ENCODE measurements around the gene SLX9.

SLX9 gene

GRCh38 chr21:45009616-45010015 is 69.8 kb downstream of the SLX9 start:
- DNase-seq, result no peak

GRCh38 chr21:45010096-45010495 is 70.3 kb downstream of the SLX9 start:
- DNase-seq, result no peak

- DNase-seq, result no peak
Measured at GRCh38 chr21:45010860-45011259, 71.0 kb downstream of the SLX9 start.

GRCh38 chr21:45011426-45011825 is 71.6 kb downstream of the SLX9 start:
- no peak for DNase-seq

GRCh38 chr21:45011911-45012661 is 72.3 kb downstream of the SLX9 start:
- no peak for DNase-seq

GRCh38 chr21:45012662-45013259 is 72.9 kb downstream of the SLX9 start:
- DNase-seq, result no peak

- DNase-seq, result no peak
Measured at GRCh38 chr21:45013260-45013841, 73.5 kb downstream of the SLX9 start.

- DNase-seq, result no peak
Measured at GRCh38 chr21:45014747-45015468, 75.1 kb downstream of the SLX9 start.

- no peak for DNase-seq
Measured at GRCh38 chr21:45015469-45015860, 75.6 kb downstream of the SLX9 start.

GRCh38 chr21:45016031-45016405 is 76.2 kb downstream of the SLX9 start:
- DNase-seq, result no peak

GRCh38 chr21:45016406-45017038 is 76.7 kb downstream of the SLX9 start:
- no peak for DNase-seq

- DNase-seq, result no peak
Measured at GRCh38 chr21:45017039-45017960, 77.5 kb downstream of the SLX9 start.

- DNase-seq, result no peak
Measured at GRCh38 chr21:45018131-45019075, 78.6 kb downstream of the SLX9 start.

GRCh38 chr21:45019076-45019886 is 79.5 kb downstream of the SLX9 start:
- no peak for DNase-seq

GRCh38 chr21:45019887-45020537 is 80.2 kb downstream of the SLX9 start:
- no peak for DNase-seq

- DNase-seq, result no peak
Measured at GRCh38 chr21:45020629-45021427, 81.0 kb downstream of the SLX9 start.

GRCh38 chr21:45021428-45022347 is 81.9 kb downstream of the SLX9 start:
- DNase-seq, result no peak

GRCh38 chr21:45022348-45022675 is 82.5 kb downstream of the SLX9 start:
- no peak for DNase-seq
